Left kidney (tissue), 1 donor: ENCODE results near the gene OR12D2. TPM values are rescaled to one million over a fixed set of nuclear protein-coding genes. Genes with fewer than 3 reads are reported as not detected.

ENCODE experiments used
- polyA plus RNA-seq: library from polyadenylated mRNA; unstranded; fragments of 120-200 nt; gene quantifications from one replicate; pipeline ENCODE4 v1.2.1, GENCODE V29; 2013; ENCODE audit not compliant: insufficient read length

Gene OR12D2
- polyA plus RNA-seq, 1 donor: not detected

Other genes starting within 250 kb of the OR12D2 start
- gene OR2J2, start 224.7 kb upstream of the OR12D2 start, polyA plus RNA-seq: not detected
- gene OR14J1, start 93.9 kb upstream of the OR12D2 start, polyA plus RNA-seq: 0.13 TPM
- not detected for gene OR5V1, start 26.8 kb upstream of the OR12D2 start, polyA plus RNA-seq
- not detected for gene OR12D3, start 20.3 kb upstream of the OR12D2 start, polyA plus RNA-seq
- not detected for gene OR12D1, start 19.3 kb downstream of the OR12D2 start, polyA plus RNA-seq
- gene OR10C1, start 43.7 kb downstream of the OR12D2 start, polyA plus RNA-seq: not detected
- not detected for gene OR11A1, start 61.4 kb downstream of the OR12D2 start, polyA plus RNA-seq
- gene OR2H1, start 61.5 kb downstream of the OR12D2 start, polyA plus RNA-seq: not detected
- not detected for gene MAS1L, start 92.3 kb downstream of the OR12D2 start, polyA plus RNA-seq
- 2.3 TPM for gene UBD, start 164.1 kb downstream of the OR12D2 start, polyA plus RNA-seq
- 0.20 TPM for gene OR2H2, start 189.5 kb downstream of the OR12D2 start, polyA plus RNA-seq
- gene GABBR1, start 237.6 kb downstream of the OR12D2 start, polyA plus RNA-seq: 99.7 TPM